ENCODE data around the gene MPP3.

- TF ChIP-seq, protein P1, sequence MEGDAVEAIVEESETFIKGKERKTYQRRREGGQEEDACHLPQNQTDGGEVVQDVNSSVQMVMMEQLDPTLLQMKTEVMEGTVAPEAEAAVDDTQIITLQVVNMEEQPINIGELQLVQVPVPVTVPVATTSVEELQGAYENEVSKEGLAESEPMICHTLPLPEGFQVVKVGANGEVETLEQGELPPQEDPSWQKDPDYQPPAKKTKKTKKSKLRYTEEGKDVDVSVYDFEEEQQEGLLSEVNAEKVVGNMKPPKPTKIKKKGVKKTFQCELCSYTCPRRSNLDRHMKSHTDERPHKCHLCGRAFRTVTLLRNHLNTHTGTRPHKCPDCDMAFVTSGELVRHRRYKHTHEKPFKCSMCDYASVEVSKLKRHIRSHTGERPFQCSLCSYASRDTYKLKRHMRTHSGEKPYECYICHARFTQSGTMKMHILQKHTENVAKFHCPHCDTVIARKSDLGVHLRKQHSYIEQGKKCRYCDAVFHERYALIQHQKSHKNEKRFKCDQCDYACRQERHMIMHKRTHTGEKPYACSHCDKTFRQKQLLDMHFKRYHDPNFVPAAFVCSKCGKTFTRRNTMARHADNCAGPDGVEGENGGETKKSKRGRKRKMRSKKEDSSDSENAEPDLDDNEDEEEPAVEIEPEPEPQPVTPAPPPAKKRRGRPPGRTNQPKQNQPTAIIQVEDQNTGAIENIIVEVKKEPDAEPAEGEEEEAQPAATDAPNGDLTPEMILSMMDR (optimal IDR thresholded peaks at IDR 0.05 in 1 of 3, IDR thresholded peaks at IDR 0.05 in 1 of 3, conservative IDR thresholded peaks at IDR 0.05 in 1 of 3; ENCODE audit: extremely low read depth in 1 of 3, insufficient read depth in 2 of 3, low read length in 3 of 3): no peak
- no peak for TF ChIP-seq EZH2 (IDR thresholded peaks at IDR 0.05; ENCODE audit: low read length)
These were observed 49.0 kb upstream of the MPP3 start for GRCh38 chr17:43881758-43882505.

All from keratinocyte (primary cell).